Measurements from ENCODE around the gene YIF1A. TPM values are rescaled to one million over a fixed set of nuclear protein-coding genes. Genes with fewer than 3 reads are reported as not detected.
A peak's percentile ranks its signal among the peaks of the same experiment; 100 is the strongest.

The YIF1A gene
- polyA plus RNA-seq, 3 donors, result 50.0 to 81.1 (median 63.8) TPM

- TF ChIP-seq, protein P1, sequence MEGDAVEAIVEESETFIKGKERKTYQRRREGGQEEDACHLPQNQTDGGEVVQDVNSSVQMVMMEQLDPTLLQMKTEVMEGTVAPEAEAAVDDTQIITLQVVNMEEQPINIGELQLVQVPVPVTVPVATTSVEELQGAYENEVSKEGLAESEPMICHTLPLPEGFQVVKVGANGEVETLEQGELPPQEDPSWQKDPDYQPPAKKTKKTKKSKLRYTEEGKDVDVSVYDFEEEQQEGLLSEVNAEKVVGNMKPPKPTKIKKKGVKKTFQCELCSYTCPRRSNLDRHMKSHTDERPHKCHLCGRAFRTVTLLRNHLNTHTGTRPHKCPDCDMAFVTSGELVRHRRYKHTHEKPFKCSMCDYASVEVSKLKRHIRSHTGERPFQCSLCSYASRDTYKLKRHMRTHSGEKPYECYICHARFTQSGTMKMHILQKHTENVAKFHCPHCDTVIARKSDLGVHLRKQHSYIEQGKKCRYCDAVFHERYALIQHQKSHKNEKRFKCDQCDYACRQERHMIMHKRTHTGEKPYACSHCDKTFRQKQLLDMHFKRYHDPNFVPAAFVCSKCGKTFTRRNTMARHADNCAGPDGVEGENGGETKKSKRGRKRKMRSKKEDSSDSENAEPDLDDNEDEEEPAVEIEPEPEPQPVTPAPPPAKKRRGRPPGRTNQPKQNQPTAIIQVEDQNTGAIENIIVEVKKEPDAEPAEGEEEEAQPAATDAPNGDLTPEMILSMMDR (IDR thresholded peaks at IDR 0.05), result peak; percentile 96
- intact Hi-C loops (cut with micrococcal nuclease), result loop anchor here (2.0 kb wide), 1 partner anchor 60 kb away; no protein-coding TSS in a partner anchor
- no peak overlapping the region for H2AFZ ChIP-seq (ENCODE audit: insufficient read depth, low read depth, low read length, poor library complexity, severe bottlenecking)
These were observed 6.2 kb downstream of the YIF1A start for GRCh38 chr11:66282468-66283455.

DNA sequence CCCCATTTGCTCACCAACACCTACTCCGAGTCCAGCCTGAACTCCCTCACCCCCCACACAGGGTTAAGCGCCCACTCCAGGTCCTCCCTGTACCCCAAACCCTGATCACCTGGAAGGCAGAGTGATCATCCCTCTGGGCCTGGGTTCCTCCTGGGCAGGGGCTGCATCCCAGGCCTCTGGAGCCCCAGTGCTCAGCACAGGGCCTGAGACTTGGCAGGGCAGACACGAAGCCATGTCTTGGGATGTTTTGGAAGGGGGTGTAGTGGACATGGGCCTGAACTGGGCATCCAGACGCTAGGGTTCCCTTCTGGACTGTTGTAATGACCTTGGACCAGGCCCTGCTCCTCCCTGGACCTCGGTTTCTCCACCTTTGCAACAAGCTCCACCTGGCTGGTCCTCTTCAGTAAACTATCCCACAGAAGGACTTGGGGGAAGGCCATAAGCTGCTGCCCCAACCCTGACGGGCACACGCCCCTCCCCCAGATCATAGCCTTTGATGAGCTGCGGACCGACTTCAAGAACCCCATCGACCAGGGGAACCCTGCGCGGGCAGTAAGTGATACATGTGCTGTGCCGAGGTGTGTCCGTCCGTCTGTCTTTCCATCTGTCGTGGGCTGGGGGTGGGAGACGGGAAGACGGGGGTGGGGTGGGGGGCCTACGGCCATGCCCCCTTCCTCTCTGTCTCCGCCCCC lies 7.0 kb downstream of the YIF1A start:
- H3K27me3 Mint-ChIP-seq (ENCODE audit: low read depth in 3 of 3), result peaks cover 22 to 34% (median 32%) of the 10 kb centered on the region in 3 donors
- H3K9ac ChIP-seq (ENCODE audit: insufficient read depth, low read length, poor library complexity, severe bottlenecking), result no peak overlapping the region
- H3K4me1 ChIP-seq (ENCODE audit: control insufficient read depth in 1 of 2, insufficient read depth in 2 of 2, low read length in 2 of 2), result peaks cover 11 to 26% of the 10 kb centered on the region in 2 donors
- no peak overlapping the region for H3K27ac ChIP-seq (ENCODE audit: low read depth in 1 of 2, low read length in 2 of 2)
- peaks cover 3 to 14% of the 10 kb centered on the region in 2 donors for H3K36me3 ChIP-seq (replicated peaks in 1 of 2; ENCODE audit: control insufficient read depth in 1 of 2, insufficient read depth in 2 of 2, low read length in 2 of 2)
- peak overlapping the region in 4 of 7 donors; percentile 31 to 72 (median 53) for H3K27ac Mint-ChIP-seq
- H3K27me3 ChIP-seq (ENCODE audit: control insufficient read depth in 2 of 2, insufficient read depth in 2 of 2, low read length in 2 of 2), result peaks cover 3 to 23% of the 10 kb centered on the region in 2 donors
- H3K4me3 ChIP-seq (replicated peaks in 1 of 3; ENCODE audit: low read depth in 2 of 3, low read length in 3 of 3), result no peak overlapping the region
- 58% methylated on average over 7 of the region's 20 CpGs for WGBS (ENCODE audit: insufficient coverage)
- peaks cover 13 to 21% of the 10 kb centered on the region in 2 donors for H3K36me3 Mint-ChIP-seq
- H3K4me2 ChIP-seq (replicated peaks; ENCODE audit: extremely low read depth, low read length, poor library complexity, severe bottlenecking), result no peak overlapping the region
- intact Hi-C loops (cut with micrococcal nuclease), result loop anchor here (2.0 kb wide), 1 partner anchor 59 kb away; no protein-coding TSS in a partner anchor
- H3K4me3 Mint-ChIP-seq, result peak overlapping the region in 1 of 2 donors; percentile 9
- no peaks in the 10 kb centered on the region for H3K79me2 ChIP-seq (ENCODE audit: insufficient read depth, low read length)
- peaks cover 24% of the 10 kb centered on the region for H3K4me1 Mint-ChIP-seq
- no peaks in the 10 kb centered on the region for H3K9me3 ChIP-seq (replicated peaks in 1 of 2; ENCODE audit: control insufficient read depth in 1 of 2, insufficient read depth in 1 of 2, low read length in 2 of 2)
- no peak for DNase-seq
- H2AFZ ChIP-seq (ENCODE audit: insufficient read depth, low read depth, low read length, poor library complexity, severe bottlenecking), result no peak overlapping the region
- TF ChIP-seq, protein P1 (IDR thresholded peaks at IDR 0.05), result no peak
- H3K9me3 Mint-ChIP-seq, result peaks cover 0 to 7% (median 2%) of the 10 kb centered on the region in 7 donors
- H4K20me1 ChIP-seq (ENCODE audit: insufficient read depth, low read length), result peaks cover 49% of the 10 kb centered on the region

More at GRCh38 chr11:66282468-66283455, 6.2 kb downstream of the YIF1A start:
- Mint-ChIP-seq H3K36me3 (peaks cover 10 to 17% of the 10 kb centered on the region in 2 donors), H3K9me3 (peaks cover 0 to 7% (median 2%) of the 10 kb centered on the region in 7 donors), H3K27me3 (ENCODE audit: low read depth in 3 of 3) (peaks cover 21 to 26% (median 24%) of the 10 kb centered on the region in 3 donors), H3K27ac (peak overlapping the region in 2 of 7 donors; percentile 70), H3K4me3 (no peak overlapping the region), H3K4me1 (peaks cover 26% of the 10 kb centered on the region)
- Histone ChIP-seq H3K79me2 (ENCODE audit: insufficient read depth, low read length) (no peaks in the 10 kb centered on the region), H3K9ac (ENCODE audit: insufficient read depth, low read length, poor library complexity, severe bottlenecking) (no peak overlapping the region), H3K27me3 (ENCODE audit: control insufficient read depth in 2 of 2, insufficient read depth in 2 of 2, low read length in 2 of 2) (peaks cover 3 to 18% of the 10 kb centered on the region in 2 donors), H3K4me2 (replicated peaks; ENCODE audit: extremely low read depth, low read length, poor library complexity, severe bottlenecking) (no peak overlapping the region), H3K36me3 (replicated peaks in 1 of 2; ENCODE audit: control insufficient read depth in 1 of 2, insufficient read depth in 2 of 2, low read length in 2 of 2) (peaks cover 3 to 14% of the 10 kb centered on the region in 2 donors), H3K4me3 (replicated peaks in 1 of 3; ENCODE audit: low read depth in 2 of 3, low read length in 3 of 3) (no peak overlapping the region), H4K20me1 (ENCODE audit: insufficient read depth, low read length) (peaks cover 41% of the 10 kb centered on the region), H3K27ac (ENCODE audit: low read depth in 1 of 2, low read length in 2 of 2) (no peak overlapping the region), H3K4me1 (ENCODE audit: control insufficient read depth in 1 of 2, insufficient read depth in 2 of 2, low read length in 2 of 2) (peaks cover 15 to 28% of the 10 kb centered on the region in 2 donors), H3K9me3 (replicated peaks in 1 of 2; ENCODE audit: control insufficient read depth in 1 of 2, insufficient read depth in 1 of 2, low read length in 2 of 2) (no peaks in the 10 kb centered on the region)
- WGBS (ENCODE audit: insufficient coverage), result 8% methylated on average over 25 of the region's 35 CpGs
- DNase-seq, result peak; percentile 98 to 99 (median 98)
